IPS-NIHi11 (cell line): Measurements from ENCODE around the gene PDE3B.

Experiments
- DNase-seq: peaks from one replicate; pipeline ENCODE4 v3.0.0; 2012; ENCODE audit warnings: mixed read lengths, low spot score

PDE3B gene

DNA sequence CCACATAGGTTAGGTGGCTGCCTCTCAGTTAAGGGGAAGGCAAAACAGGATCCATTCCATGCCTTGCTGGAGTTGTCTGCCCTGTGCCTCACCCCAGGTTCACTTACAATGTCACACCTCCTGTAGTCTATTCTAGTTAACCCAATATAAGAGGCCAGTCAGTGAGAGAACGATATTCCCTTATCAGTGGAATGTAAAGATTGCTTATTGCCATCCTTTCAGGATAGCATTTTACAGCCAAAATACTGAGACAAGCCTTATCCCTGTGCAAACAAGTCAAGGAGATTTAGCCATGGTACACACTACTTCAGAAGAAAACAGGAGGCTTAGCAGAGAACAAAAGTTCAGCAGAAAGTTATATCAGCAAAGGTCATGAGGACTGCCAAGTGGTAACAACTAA lies 242.9 kb downstream of the PDE3B start:
- no peak for DNase-seq

- DNase-seq: peak; percentile 91
Measured at GRCh38 chr11:14891143-14892035, 247.8 kb downstream of the PDE3B start.

GRCh38 chr11:14892036-14892556 lies 248.5 kb downstream of the PDE3B start, which contains the start of gene CYP2R1:
CYP2R1 (minus strand) TSS chr11:14892231; CDS start chr11:14892205, 26 bp downstream.
- peak; percentile 96 for DNase-seq

GRCh38 chr11:14892577-14892976 lies 249.0 kb downstream of the PDE3B start:
- DNase-seq: no peak

DNA sequence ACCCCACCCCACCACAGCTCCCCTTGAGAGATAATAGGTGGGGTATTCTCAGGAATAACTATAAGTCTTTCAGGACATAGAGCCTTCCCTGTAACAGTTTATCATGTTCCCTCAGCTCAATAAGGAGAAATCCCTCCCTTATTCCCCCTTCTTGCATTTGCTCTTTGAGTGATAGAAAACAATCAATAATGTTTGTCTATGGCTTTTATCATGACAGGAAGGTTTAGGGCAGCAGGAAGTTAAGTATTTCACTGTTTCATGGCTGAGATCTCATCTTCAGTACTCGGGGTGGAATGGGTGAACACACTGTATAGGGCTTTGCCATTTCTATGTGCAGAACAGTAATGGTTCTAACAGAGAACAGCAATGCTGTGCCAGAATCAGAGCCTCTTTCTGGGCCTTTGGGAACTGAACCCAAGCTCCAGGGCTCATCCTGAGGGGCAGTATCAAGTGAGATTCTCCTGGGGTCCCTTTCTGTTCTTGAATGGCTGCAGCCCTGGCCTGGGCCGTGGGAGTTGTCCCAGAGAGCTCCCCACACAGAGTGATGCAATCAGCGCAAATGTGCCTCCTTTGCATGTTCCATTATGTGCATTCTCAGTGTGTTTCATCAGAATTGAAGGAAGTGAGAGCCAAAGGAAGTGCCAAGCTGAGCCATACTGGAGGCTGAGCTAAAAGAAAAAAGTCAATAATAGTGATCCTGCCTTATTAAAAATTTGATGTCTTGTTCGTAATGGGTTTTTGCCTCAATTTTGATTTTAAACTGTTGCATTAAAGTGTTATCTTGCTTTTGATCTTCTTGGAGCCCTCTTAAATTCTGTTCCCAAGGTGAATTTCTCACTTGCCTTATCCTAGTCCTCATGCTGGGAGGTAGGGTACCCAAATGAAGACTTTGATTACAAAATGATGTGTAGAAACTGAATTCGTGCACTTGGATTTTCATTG lies 251.3 kb downstream of the PDE3B start:
- no peak for DNase-seq

GRCh38 chr11:14898355-14898754 lies 254.8 kb downstream of the PDE3B start:
- no peak for DNase-seq

DNA sequence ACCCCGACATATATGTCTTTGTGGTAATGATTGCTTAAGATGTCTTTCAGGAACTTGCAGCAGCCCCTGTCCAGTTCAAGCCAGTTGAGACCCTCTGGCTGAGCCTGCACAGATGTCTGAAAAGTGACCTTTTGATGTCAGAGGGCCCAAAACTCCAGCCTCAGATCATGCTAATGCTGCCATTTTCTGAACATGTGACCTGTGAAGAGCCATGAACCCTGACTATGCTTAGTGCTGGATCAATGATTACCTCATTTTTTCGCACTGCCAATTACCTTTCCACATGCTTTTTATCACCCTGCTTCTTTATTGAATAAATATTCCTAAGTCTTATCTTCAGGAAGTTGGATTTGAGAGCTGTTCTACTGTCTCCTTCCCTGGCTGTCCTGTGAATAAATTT lies 255.3 kb downstream of the PDE3B start:
- no peak for DNase-seq

DNA sequence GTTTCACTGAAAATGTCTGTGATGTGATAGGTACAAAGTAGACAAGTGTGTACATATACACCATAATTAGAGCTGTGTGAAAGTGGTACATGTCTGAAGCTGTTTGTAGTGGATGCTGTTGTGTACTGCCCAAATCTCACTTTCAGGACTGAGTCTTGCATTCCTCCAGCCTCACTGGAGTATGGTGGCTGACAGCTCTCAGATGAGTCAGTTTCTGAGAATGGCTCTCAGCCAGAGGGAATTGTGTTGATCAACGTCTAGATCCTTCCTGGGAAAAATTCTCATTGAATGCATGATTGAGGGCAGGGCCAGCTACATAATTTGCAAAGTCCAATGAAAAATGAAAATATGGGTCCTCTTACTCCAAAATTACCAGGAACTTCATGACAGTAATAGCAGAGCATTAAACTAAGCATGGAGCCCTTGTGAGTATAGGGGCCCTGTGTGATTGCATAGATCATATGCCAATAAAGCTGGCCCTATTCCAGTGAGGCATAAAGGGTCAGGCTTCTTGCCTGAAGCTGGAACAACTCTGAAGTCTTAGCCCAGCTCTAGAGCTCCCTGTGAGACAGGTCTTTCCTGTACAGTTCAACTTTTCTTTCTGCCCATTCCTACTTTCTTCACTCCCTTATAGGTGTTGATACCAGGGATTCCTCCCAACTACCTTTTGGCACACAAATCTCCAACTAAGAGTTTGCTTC lies 259.2 kb downstream of the PDE3B start:
- no peak for DNase-seq

GRCh38 chr11:14904745-14905103 lies 261.1 kb downstream of the PDE3B start:
- peak; percentile 78 for DNase-seq

DNA sequence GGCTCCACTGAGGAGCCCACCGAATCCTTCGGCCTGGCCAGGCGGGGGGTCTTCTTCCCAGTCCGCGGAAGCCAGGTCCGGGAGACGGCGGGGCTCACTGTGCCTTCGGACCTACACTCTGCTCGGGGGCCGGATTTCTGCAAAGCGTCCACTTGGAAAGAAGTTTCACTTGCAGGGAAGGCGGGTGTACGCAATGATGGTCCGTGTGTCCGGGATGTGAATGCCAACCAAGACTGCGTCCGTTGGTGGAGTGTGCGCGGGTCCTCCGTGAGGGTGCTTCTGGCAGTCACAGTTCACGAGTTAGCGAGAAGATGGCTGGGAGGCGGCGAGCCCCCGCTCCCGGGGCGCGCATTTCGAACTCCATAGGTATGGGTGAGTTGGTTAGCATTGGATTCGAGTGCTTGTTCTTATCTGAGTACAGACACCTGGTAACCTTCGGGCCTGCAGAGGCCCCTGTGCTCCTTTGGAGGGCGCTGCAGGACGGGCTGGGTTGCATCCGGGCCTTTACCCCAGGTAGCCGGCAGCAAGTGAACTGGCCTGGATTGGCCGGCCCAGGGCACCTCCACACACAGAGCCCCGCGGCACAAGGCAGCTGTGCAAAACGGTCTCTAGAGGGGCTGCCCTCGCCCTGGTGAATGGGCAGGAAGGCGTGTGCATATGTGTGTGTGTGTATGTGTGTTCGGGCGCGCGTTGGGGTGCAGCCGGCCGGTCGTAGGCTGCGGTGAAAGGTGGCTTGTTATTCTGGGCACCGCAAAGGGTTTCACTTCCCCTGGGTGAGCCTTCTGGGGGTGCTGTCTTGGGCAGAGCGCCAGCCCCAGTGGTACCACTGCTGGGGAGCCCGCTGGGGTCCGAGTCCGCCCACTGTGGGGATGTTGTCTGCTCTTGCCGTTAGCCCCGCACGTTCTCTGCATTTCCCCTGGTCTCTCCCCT lies 261.8 kb downstream of the PDE3B start:
- peak; percentile 80 for DNase-seq

DNA sequence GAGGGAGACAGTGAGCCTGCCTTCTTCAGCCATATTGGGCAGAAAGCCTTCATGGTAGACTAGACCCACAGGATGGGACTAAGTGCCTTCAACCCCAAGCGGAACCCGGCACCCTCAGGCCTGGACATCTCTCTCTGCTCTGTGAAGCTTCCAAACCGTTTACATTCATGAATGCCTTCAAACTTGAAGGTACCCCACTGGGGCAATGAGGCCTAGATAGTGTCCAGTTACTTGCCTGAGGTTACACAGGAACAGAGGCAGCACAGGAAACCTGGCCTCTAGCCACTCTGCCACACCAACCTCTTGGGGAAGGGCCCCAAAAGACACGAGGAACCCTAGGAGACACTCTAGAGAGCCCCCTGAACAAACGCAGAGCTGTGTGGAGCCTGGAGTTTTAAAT lies 263.0 kb downstream of the PDE3B start:
- DNase-seq: no peak

DNA sequence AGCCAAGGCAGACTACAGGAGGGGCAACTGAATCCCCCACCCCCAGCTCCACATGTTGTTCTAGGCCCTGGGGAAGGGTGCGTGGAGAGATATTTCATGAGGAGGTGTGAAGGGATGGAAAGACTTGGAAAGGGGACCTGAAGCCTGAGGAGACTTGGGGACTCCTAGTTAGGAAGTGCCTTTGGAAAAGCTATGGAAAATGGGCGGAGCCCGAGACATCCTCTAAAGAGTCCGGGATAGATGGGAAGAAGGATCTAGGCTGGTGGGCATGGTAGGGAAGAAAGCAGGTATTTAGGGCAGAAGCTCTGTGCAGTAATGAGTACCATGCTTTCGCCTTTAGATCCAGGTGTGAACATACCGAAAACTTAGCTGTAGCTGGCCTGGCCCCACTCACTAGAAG lies 263.4 kb downstream of the PDE3B start:
- DNase-seq: no peak

DNA sequence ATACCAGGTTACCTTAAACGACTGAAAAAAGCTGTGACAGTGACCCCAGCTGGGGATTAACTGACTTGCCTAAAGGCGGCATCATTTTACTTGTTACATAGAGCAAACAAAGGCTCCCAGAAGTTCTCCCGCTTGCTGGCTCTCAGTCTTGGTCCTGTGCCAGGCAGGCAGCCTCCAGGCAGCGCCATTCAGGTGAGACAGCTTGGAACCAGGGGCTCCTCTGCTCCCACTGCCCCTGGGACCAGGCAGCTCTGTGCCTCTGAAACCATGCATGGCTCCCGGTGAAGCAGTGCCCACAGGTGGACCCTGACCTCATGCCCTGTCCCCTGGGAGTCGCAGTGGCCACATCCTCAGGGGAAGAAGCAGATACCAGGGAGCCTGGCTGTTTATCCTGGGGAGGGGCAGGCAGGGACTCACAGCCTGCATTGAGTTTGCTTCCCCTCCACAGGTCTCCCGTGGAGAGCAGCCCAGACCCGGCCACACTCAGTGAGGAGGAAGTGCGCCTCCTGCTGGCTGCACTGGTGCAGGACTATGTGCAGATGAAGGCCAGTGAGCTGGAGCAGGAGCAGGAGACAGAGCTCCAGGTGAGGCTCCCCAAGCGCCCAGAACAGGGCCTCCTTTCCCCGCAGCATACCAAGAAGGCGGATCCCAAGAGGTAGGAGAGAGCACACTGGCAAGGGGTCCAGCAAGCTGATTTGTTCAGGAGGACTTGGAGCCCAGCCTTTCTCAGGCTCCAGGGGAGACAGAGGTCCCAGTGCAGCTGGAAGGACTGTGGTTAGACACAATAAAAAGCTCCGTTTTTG lies 264.0 kb downstream of the PDE3B start:
- DNase-seq: peak; percentile 25

GRCh38 chr11:14908214-14908880 lies 264.7 kb downstream of the PDE3B start:
- DNase-seq: peak; percentile 33

DNA sequence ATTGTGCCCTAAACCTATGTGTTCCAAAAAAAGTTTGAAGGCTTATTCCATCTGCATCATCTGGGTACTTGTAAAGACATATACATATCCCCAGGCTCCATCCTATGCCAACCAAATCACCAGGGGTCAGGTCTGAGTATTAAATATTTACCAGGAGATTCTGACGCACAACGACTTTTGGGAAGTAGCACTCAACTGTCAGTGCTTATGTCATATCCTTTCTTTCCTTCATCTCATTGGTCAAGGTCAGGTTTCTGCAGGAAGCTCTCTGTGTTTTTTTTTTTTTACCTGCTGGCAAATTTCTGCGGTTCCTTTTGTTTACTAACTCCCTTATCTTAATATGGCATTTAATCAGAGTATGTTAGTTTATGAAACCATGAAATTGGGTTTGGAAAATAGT lies 270.9 kb downstream of the PDE3B start:
- no peak for DNase-seq

DNA sequence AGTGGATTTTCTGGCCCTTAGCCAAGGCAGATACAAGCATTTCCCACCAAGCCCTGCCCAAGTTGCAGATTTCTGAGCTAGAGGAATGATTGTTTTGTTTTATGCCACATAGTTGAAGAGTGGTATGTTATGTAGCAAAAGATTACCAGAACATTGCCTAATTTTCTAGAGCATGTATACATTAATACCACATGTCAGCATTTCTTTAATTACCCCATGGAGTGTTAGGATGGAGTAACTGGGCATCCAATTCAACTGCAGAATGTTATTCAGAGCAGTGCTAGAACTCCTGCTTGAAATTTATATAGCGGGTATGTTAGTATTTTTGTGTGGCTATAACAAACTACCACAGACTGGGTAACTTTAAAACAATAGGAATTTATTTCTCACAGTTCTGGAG lies 272.8 kb downstream of the PDE3B start:
- no peak for DNase-seq
